C4-2B (cell line): Measurements from ENCODE around the gene RAB3D.

Experiments
- H3K27ac ChIP-seq: fragments of 450-650 bp; 2 replicates; pipeline ENCODE4 v1.5.1; 2017
- ZFX ChIP-seq: fragments of 450-650 bp; IDR thresholded peaks from 2 replicates; pipeline ENCODE4 v1.6.1; 2017
- TF ChIP-seq, protein P1 (sequence below): fragments of 450-650 bp; conservative IDR thresholded peaks from 2 replicates; pipeline ENCODE4 v1.5.1; 2017; ENCODE audit warnings: mild to moderate bottlenecking

RAB3D gene

GRCh38 chr19:11286312-11286974, 53.0 kb downstream of the RAB3D start:
- TF ChIP-seq ZFX = no peak
- TF ChIP-seq, protein P1, sequence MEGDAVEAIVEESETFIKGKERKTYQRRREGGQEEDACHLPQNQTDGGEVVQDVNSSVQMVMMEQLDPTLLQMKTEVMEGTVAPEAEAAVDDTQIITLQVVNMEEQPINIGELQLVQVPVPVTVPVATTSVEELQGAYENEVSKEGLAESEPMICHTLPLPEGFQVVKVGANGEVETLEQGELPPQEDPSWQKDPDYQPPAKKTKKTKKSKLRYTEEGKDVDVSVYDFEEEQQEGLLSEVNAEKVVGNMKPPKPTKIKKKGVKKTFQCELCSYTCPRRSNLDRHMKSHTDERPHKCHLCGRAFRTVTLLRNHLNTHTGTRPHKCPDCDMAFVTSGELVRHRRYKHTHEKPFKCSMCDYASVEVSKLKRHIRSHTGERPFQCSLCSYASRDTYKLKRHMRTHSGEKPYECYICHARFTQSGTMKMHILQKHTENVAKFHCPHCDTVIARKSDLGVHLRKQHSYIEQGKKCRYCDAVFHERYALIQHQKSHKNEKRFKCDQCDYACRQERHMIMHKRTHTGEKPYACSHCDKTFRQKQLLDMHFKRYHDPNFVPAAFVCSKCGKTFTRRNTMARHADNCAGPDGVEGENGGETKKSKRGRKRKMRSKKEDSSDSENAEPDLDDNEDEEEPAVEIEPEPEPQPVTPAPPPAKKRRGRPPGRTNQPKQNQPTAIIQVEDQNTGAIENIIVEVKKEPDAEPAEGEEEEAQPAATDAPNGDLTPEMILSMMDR = no peak
- no peak overlapping the region for H3K27ac ChIP-seq

DNA sequence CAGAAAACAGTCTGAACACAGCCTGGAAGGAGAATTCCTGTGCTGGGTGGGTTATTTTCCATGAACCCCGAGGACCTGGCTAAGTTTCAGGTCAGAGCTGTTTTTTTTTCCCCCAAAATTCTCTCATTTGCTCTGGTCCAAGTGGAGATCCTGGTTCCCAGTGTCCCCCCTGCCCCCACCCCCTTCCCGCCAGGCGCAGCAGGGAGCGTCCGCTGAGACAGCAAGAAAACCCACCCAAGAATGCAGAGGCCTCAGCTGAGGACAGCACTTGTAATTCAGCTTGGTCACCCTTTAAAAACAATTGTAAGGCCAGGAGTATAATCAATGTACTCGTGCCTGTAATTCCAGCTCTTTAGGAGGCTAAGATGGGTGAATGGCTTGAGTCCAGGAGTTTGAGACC, 54.9 kb downstream of the RAB3D start:
- H3K27ac ChIP-seq = no peak overlapping the region
- no peak for TF ChIP-seq ZFX
- TF ChIP-seq, protein P1 = no peak

- TF ChIP-seq, protein P1 = no peak
- no peak for TF ChIP-seq ZFX
These were observed 58.0 kb downstream of the RAB3D start for GRCh38 chr19:11281356-11282049.

DNA sequence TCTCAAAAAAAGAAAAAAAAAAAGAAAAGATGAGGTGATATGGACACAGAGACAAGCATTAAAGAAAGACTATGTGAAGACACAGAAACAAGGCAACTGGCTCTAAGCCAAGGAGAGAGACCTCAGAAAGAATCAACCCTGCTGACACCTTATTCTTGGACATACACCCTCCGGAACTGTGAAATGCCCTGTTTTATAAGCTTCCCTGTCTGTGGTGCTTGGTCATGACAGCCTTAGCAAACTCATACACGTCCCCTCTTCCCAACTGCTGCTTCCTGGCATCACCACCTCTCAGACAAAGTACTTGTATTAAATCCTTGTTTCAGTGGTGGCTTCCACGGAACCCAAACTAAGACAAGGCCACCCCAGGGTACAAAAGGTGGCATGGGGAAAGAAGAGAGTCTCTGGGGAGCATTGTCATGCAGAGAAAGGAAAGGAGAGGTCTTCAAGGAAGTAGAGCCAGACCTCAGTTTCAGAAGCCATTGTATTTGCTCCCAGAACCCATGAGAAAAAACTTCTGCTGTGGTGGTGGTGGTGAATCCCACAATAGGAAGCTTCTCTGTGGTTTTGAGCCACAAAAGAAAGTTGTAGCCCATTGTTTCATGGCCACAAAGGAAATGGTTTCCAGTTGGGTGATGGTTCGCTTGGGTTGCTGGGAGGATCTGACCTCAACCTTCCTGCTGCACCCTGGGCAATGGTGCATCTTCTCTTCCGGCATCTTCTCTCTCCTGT, 59.8 kb downstream of the RAB3D start:
- no peak overlapping the region for H3K27ac ChIP-seq
- no peak for TF ChIP-seq ZFX
- TF ChIP-seq, protein P1 = no peak

More at GRCh38 chr19:11281356-11282049, 58.0 kb downstream of the RAB3D start:
- no peak overlapping the region for H3K27ac ChIP-seq

GRCh38 chr19:11278670-11279069, 60.8 kb downstream of the RAB3D start:
- TF ChIP-seq ZFX = no peak
- TF ChIP-seq, protein P1 = no peak
- no peak overlapping the region for H3K27ac ChIP-seq

GRCh38 chr19:11274533-11275086, 64.8 kb downstream of the RAB3D start:
- no peak overlapping the region for H3K27ac ChIP-seq
- TF ChIP-seq, protein P1 = no peak
- no peak for TF ChIP-seq ZFX

GRCh38 chr19:11273989-11274388, 65.5 kb downstream of the RAB3D start:
- no peak for TF ChIP-seq ZFX
- TF ChIP-seq, protein P1 = no peak
- no peak overlapping the region for H3K27ac ChIP-seq
